GM23338 (cell line): ENCODE results near the gene REEP3. TPM values are rescaled to one million over a fixed set of nuclear protein-coding genes. Genes with fewer than 3 reads are reported as not detected.

ENCODE experiments used
- ATAC-seq: fragments of 200-7000 bp; cut with Tn5 transposase; 3 replicates; pipeline ENCODE4 v1.9.1; 2020
- DNase-seq: peaks from one replicate; pipeline ENCODE4 v3.0.0-alpha.2; 2015; ENCODE audit warnings: low spot score
- H2AFZ ChIP-seq: fragments of 200-600 bp; sonication (generic); 2 replicates; pipeline ENCODE4 v1.8.0; 2016; ENCODE audit warnings: antibody characterized with exemption, mild to moderate bottlenecking, moderate library complexity
- H3F3A ChIP-seq: fragments of 200-600 bp; sonication (generic); replicated peaks from 2 replicates; pipeline ENCODE4 v1.8.0; 2017; ENCODE audit warnings: antibody characterized with exemption, mixed run types, low read depth
- H3K27ac ChIP-seq: fragments of 200-600 bp; sonication (generic); 2 replicates; pipeline ENCODE4 v1.6.1; 2016; ENCODE audit warnings: low read depth
- H3K27me3 ChIP-seq: fragments of 200-600 bp; sonication (generic); 2 replicates; pipeline ENCODE4 v1.8.0; 2016; ENCODE audit warnings: mild to moderate bottlenecking, mixed run types, moderate library complexity; ENCODE audit not compliant: insufficient read depth
- H3K36me3 ChIP-seq: fragments of 200-600 bp; sonication (generic); 2 replicates; pipeline ENCODE4 v1.8.0; 2016; ENCODE audit warnings: mild to moderate bottlenecking; ENCODE audit not compliant: insufficient read depth
- H3K4me1 ChIP-seq: fragments of 200-600 bp; sonication (generic); 2 replicates; pipeline ENCODE4 v1.8.0; 2016; ENCODE audit warnings: mild to moderate bottlenecking, moderate library complexity; ENCODE audit not compliant: insufficient read depth
- H3K4me2 ChIP-seq: fragments of 200-600 bp; sonication (generic); 2 replicates; pipeline ENCODE4 v1.7.1; 2017; ENCODE audit warnings: mixed run types
- H3K4me3 ChIP-seq: fragments of 200-600 bp; sonication (generic); 2 replicates; pipeline ENCODE4 v1.6.1; 2016; ENCODE audit warnings: mixed run types
- H3K79me2 ChIP-seq: fragments of 200-600 bp; sonication (generic); replicated peaks from 2 replicates; pipeline ENCODE4 v1.8.0; 2017; ENCODE audit warnings: mild to moderate bottlenecking; ENCODE audit not compliant: insufficient read depth
- H3K9me2 ChIP-seq: fragments of 200-600 bp; sonication (generic); 2 replicates; pipeline ENCODE4 v1.8.0; 2017; ENCODE audit not compliant: insufficient read depth
- H4K20me1 ChIP-seq: fragments of 200-600 bp; sonication (generic); replicated peaks from 2 replicates; pipeline ENCODE4 v1.8.0; 2017; ENCODE audit warnings: mild to moderate bottlenecking; ENCODE audit not compliant: insufficient read depth
- H3K27ac Mint-ChIP-seq: 2 replicates; pipeline ENCODE4 v1.8.0; 2020; ENCODE audit warnings: inconsistent platforms, mild to moderate bottlenecking, moderate library complexity, mixed read lengths
- H3K27me3 Mint-ChIP-seq: 3 replicates; pipeline ENCODE4 v1.8.0; 2022; ENCODE audit warnings: low read depth, mild to moderate bottlenecking, moderate library complexity, mixed read lengths, inconsistent platforms; ENCODE audit not compliant: insufficient read depth, poor library complexity
- H3K36me3 Mint-ChIP-seq: 3 replicates; pipeline ENCODE4 v1.8.0; 2021; ENCODE audit warnings: low read depth, mild to moderate bottlenecking, inconsistent platforms, moderate library complexity, mixed read lengths
- H3K4me1 Mint-ChIP-seq: 3 replicates; pipeline ENCODE4 v1.8.0; 2020; ENCODE audit warnings: mild to moderate bottlenecking, inconsistent platforms, mixed read lengths
- H3K4me3 Mint-ChIP-seq: 3 replicates; pipeline ENCODE4 v1.8.0; 2021; ENCODE audit warnings: moderate library complexity, mild to moderate bottlenecking, inconsistent platforms, mixed read lengths
- H3K9me3 Mint-ChIP-seq: 3 replicates; pipeline ENCODE4 v1.8.0; 2020; ENCODE audit warnings: moderate library complexity, mild to moderate bottlenecking, inconsistent platforms, mixed read lengths
- JUNB ChIP-seq: IDR thresholded peaks from one replicate; pipeline ENCODE4 v1.6.1; 2016; ENCODE audit warnings: antibody characterized with exemption; ENCODE audit not compliant: unreplicated experiment
- NANOG ChIP-seq: IDR thresholded peaks from 2 replicates; pipeline ENCODE4 v1.6.1; 2016; ENCODE audit warnings: antibody characterized with exemption, borderline replicate concordance
- REST ChIP-seq: IDR thresholded peaks from one replicate; pipeline ENCODE4 v1.6.1; 2018; ENCODE audit warnings: antibody characterized with exemption; ENCODE audit not compliant: unreplicated experiment
- polyA plus RNA-seq: library from polyadenylated mRNA; unstranded; fragments of >200 nt; fragmentation: Nextera tagmentation; extraction: Ambion mirVana; gene quantifications from 2 replicates; pipeline ENCODE4 v1.2.1, GENCODE V29; 2016
- total RNA-seq: library from RNA; depleted of rRNA; stranded (reverse); fragments of >200 nt; shearing (Covaris generic); gene quantifications from 2 replicates; pipeline ENCODE4 v1.2.3, GENCODE V29; 2014
- TF ChIP-seq, protein P1 (sequence below): IDR thresholded peaks from 2 replicates; pipeline ENCODE4 v1.6.1; 2016; ENCODE audit warnings: antibody characterized with exemption

The REEP3 gene
- total and polyA plus RNA-seq, 2 experiments from 2014 or later, result 29.5 to 48.7 TPM

GRCh38 chr10:63667596-63668480 is 146.6 kb downstream of the REEP3 start:
- no peak for ATAC-seq
- peaks cover 41% of the 10 kb centered on the region for H3K4me1 Mint-ChIP-seq

GRCh38 chr10:63670291-63670898 is 149.2 kb downstream of the REEP3 start:
- H3K4me3 Mint-ChIP-seq, result peak overlapping the region; percentile 47
- Histone ChIP-seq H3K4me2 (peak overlapping the region; percentile 65), H3K27me3 (no peaks in the 10 kb centered on the region), H3K79me2 (no peaks in the 10 kb centered on the region), H3K27ac (peak overlapping the region; percentile 93), H3K4me3 (peak overlapping the region; percentile 21), H2AFZ (no peak overlapping the region), H4K20me1 (no peaks in the 10 kb centered on the region), H3K9me2 (no peaks in the 10 kb centered on the region), H3K4me1 (peaks cover 32% of the 10 kb centered on the region), H3K36me3 (no peaks in the 10 kb centered on the region), H3F3A (no peaks in the 10 kb centered on the region; the same call in 1 of the 2 replicates)
- H3K36me3 Mint-ChIP-seq, result no peaks in the 10 kb centered on the region
- H3K9me3 Mint-ChIP-seq, result no peaks in the 10 kb centered on the region
- H3K27me3 Mint-ChIP-seq, result peaks cover 8% of the 10 kb centered on the region
- ATAC-seq (peak; percentile 56), DNase-seq (peak; percentile 58)
- peak overlapping the region; percentile 97 for H3K27ac Mint-ChIP-seq
- H3K4me1 Mint-ChIP-seq, result peaks cover 40% of the 10 kb centered on the region
- TF ChIP-seq REST (peak; percentile 22), JUNB (no peak), NANOG (no peak)
- TF ChIP-seq, protein P1, sequence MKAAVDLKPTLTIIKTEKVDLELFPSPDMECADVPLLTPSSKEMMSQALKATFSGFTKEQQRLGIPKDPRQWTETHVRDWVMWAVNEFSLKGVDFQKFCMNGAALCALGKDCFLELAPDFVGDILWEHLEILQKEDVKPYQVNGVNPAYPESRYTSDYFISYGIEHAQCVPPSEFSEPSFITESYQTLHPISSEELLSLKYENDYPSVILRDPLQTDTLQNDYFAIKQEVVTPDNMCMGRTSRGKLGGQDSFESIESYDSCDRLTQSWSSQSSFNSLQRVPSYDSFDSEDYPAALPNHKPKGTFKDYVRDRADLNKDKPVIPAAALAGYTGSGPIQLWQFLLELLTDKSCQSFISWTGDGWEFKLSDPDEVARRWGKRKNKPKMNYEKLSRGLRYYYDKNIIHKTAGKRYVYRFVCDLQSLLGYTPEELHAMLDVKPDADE, result no peak

More at GRCh38 chr10:63667596-63668480, 146.6 kb downstream of the REEP3 start:
- Histone ChIP-seq H3K27me3 (no peaks in the 10 kb centered on the region), H3F3A (no peaks in the 10 kb centered on the region; the same call in 1 of the 2 replicates), H3K4me2 (no peak overlapping the region), H3K79me2 (no peaks in the 10 kb centered on the region), H2AFZ (no peak overlapping the region), H4K20me1 (no peaks in the 10 kb centered on the region), H3K36me3 (peaks cover 3% of the 10 kb centered on the region; the same call in 1 of the 2 replicates), H3K4me3 (no peak overlapping the region), H3K4me1 (peaks cover 35% of the 10 kb centered on the region), H3K27ac (no peak overlapping the region), H3K9me2 (no peaks in the 10 kb centered on the region)
- Mint-ChIP-seq H3K36me3 (no peaks in the 10 kb centered on the region; the same call in 2 of the 3 replicates), H3K9me3 (no peaks in the 10 kb centered on the region), H3K27me3 (peaks cover 8% of the 10 kb centered on the region), H3K4me3 (no peak overlapping the region), H3K27ac (no peak overlapping the region)
- no peak for DNase-seq
- no peak for TF ChIP-seq REST
- TF ChIP-seq, protein P1, result no peak
